GM18870 (cell line): Measurements from ENCODE around the gene GABRG3.

Experiments
- ATAC-seq: cut with Tn5 transposase; IDR thresholded peaks from one replicate; pipeline ENCODE4 v1.9.1; 2021; ENCODE audit warnings: moderate library complexity; ENCODE audit not compliant: unreplicated experiment

The GABRG3 gene

DNA sequence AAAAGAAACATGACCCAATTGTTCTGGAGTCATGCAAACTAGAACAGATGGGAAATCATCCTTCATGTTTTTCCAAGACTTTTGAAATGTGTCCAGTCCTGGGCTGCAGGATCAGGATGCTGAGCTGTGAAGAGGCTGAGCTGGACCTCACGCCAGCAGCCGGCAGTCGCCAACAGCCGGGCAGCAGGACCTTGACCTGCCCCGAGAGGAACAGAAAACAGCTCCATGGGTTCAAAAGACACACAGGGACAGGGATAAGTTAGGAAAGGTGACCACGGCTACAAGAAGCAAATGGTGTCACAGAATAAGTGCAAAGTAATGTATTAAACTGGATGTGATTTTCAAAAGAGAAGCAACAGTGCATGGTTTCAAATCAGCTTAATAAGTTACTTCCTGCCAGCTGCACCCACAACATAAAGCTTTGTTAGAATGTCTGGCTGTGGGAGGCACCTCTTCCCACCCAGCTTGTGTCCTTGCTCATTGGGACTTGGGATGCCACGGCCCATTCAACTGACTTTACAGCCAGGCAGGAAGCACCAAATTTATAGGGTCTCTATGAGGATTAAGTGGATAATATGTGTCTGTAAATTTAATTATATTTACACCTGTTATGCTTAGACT is 266.4 kb downstream of the GABRG3 start:
- no peak for ATAC-seq

DNA sequence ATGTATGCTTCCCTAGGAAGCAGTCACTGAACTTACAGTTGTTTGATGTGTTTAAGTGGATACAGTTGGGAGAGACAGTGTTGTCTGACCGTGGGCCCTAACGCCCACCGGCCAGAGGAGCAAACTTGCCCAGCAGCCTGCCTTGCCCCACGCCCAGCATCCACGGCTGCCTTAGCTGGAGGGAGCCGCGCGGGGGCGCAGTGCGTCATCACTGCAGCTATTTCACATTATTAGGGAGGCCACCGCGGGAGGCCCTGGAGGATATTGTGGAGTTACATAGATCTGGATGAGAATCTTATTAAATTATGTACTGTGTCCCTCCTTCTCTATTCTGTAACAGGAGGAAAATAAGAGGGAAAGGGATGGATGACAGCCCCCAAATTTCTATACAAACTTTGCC is 267.2 kb downstream of the GABRG3 start:
- ATAC-seq = no peak

DNA sequence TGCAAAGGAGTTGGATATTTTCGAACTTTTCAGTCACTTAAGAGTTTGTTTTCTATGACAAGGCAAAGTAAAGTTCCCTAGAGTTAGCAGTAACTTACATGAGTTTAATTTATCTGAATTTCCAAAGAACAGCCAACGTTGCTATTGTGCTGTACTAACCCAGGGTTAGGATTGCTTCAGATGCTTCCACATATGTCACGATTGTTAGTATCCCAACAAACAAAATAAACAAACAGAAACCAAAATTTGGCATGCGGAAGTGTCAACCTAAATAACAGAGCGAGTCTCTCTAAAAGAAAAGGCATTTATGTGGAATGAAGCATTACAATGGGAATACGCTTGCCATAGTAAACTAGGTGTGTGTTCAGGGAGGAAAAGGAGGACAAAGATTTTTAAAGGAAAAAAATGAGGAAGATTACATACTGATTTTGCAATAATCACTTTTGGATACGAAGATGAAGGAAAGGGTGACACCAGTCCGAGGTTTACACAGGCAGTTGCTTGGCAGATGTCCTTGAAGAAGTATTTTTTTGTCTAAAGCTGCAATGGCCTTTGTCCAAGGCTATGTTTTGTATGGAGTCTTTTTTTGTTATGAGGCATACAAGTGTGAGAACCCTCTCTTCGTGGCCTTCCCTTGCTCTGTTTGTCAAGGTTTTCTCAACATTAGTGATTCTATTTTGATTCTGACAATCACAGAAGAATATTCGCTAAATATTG is 267.9 kb downstream of the GABRG3 start:
- ATAC-seq = no peak

DNA sequence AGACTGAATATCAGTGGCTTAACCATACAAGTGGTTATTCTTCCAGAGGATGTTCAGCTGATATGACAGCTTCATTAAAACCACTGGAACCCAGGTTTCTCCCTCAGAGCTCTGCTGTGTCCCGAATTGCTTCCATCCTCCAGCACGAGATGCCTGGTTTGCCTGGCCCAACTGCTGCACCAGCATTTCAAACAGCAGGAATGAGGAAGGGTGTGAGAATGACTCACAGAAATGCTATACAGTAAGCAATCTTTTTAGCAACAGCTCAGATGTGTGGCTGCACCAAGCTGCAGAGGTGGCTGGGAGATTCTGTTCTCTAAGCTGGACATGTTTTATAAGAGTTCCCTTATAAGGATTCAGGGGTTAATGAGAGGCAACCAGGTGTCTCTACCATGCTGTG is 271.0 kb downstream of the GABRG3 start:
- no peak for ATAC-seq

DNA sequence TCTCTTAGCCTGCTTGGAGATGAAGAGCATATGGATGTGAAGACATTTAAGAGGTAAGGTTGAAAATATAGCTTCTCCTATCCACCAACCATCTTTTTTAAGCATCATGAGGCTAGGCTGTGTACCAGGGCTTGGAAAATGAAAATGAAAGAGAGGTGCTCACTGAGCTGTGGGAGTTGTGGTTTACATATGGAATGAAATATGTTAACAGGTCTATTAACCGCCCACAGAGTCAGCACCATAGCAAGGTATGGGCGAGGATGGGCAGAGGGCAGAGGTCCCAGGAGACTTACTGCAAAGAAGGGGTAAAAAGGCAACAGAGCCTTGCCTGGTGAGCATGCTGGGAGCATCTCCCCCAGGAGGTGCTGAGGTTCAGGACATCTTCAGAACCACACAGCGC is 273.1 kb downstream of the GABRG3 start:
- no peak for ATAC-seq

DNA sequence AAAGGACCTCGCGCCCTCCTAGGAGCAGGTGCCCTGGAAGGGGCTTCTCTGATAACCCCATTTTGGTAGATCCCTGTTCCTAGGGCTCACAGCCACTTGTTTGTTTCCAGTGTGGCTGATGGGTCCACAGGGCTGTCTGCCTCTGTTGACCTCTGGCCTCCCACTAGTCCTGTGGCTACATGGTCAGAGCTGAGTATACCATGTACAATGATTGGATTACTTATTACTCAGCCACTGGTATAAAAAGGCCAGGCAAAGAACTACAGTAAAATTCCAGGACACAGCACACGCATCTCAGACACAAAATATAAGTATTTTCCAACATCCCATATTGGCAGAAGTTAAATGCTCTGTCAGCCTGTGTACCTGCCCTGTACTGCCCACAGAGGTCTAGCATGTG is 277.3 kb downstream of the GABRG3 start:
- no peak for ATAC-seq

DNA sequence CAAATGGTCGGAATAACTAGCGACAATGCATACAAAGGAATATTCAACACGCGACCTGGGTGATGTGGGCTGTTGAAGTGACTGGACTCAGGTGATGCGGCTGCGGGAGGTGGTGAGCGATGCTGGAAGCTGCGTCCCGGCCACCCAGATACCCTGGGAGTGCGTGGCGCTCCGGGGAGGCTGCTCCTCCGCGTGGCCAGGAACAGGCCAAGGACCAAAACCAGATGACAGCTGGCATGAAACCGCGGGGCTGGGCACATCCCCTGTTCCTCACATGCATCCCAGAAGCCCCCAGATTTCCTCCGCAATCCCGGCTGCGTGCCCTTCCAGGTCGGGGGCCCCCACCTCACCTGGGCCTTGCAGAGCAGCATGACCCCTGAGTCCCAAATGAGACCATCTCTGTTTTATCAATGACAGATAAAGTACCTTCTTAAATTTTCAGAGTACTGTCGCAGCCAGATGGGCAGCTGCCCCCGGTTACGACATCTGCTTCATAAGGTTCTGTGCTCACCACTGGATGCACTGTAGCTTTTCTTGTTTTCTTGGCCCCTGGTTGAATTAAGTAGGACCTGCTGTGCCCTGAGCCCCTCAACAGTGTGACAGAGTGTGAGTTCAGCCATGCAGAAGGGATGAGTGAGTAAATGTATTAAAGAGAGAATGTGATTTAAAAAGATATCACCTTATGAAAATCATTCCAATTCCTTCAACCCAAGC is 278.2 kb downstream of the GABRG3 start:
- no peak for ATAC-seq

DNA sequence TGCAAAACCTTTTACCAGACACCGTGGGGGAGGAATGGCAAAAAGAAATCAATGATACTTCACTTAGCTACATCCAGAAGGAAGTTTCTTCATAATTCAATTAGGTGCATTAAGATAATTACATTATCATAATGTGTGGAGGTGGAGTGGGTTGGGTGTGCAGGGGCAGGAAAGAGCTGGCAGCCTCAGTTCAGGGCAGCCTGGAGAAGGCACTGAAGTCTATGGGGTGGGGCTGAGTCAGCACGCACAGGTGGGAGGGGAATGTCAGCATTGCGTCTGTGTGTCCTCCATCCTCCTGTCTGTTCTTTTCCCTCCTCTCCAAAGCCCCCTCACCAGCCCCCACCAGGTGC is 278.8 kb downstream of the GABRG3 start:
- no peak for ATAC-seq

DNA sequence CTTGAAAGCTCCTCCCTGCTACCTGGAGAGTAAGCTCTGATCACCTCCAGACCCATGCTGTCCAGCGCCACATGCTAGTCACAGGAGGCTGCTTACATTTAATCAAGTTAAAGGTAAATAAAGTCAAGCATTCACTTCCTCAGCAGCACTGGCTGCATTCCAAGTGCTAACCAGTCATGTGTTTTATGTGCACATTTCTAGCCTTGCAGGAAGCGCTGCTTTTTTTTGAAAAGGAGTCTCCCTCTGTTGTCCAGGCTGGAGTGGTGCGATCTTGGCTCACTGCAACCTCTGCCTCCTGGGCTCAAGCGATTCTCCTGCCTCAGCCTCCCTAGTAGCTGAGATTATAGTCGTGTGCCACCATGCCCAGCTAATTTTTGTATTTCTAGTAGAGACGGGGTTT is 279.2 kb downstream of the GABRG3 start:
- ATAC-seq = no peak

DNA sequence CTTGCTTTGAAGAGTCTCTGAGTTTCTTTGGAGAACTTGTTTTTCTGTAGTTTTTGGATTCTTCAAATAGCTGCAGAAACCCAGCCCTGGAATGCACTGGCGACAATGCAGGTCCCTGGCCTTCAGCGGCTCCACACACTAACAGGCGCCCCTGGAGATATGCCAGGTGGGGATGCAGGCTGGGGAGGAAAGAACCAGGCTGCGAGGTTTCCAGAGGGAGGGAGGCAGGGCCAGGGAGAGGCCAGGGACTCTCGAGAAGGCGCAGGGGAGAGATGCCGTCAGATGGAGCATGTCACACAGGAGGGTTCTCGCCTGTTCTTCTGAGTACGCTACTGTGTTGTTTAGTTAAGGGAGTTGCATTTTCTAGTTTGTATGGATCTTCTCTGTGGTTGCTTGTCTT is 283.1 kb downstream of the GABRG3 start:
- no peak for ATAC-seq

DNA sequence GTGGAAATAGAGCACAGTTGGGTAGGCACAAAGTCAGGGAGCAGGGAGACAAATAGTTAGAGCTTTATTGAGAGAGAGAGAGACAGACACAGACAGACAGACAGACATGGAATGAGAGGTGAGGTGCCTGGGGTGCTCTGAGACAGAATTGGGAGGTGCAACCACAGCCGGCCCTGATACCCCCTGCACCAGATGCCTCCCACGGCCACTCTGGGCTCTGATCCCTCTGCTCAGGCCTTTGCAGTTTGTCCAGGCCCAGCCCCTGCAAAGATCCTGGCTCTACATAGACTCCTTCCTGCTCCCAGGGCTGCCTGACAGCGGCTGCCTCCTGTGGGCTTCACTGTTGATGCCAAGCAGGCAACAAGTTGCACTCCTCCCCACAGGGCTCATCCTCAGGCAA is 283.8 kb downstream of the GABRG3 start:
- ATAC-seq = no peak

DNA sequence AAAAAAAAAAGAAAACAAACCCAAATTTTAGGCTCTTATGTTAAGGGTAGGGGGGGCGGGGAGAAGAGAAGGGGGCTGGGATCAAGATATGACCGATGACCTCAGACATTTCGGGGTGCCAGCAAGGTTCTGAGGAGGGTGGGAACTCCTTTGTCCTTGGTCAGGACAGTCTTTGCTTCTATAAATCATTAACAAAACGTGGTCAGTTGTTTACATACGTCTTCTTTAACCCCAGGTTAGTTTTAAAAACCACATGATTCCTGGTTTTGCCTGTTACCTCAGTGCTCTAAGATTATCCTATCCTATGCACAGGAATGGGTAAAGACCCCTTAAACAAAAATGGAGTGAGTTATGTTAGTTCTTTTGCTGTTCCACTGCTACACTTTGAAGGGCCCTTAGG is 285.5 kb downstream of the GABRG3 start:
- ATAC-seq = no peak

DNA sequence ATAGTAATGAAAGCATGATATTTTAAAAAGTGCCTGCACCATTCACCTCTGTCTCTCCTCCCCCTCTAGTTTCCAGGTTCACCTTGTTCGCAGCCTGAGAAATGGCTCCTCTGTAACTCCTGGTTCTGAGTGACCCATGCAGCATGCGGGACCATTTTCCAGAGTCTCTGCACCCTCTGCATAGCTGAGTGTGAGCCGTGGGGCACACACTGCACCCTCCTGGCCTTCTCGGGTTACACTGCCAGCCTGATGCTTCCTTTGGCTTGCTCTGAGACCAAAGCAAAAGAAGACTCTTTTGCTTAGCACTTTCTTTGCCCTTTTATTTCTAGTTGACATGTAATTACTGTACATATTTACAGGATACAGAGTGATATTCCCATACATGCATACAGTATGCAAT is 287.3 kb downstream of the GABRG3 start:
- ATAC-seq = no peak

DNA sequence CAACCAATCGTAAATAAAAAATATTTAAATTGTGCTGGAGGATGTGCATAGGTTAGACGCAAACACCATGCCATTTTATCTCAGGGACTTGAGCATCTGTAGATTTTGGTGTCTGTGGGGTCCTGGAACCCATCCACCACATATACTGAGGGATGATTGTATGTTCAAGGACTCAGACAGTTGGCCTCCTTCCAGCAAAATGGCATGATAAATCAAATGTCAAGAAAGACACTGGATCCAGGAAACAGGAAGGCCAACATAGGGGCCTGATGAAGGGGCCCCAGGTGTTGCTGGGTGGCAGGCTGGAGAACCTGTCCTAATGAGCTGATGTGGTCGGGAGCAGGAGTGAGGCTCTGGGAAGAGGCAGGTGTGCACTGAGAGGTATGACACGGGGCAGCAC is 289.5 kb downstream of the GABRG3 start:
- ATAC-seq = no peak

DNA sequence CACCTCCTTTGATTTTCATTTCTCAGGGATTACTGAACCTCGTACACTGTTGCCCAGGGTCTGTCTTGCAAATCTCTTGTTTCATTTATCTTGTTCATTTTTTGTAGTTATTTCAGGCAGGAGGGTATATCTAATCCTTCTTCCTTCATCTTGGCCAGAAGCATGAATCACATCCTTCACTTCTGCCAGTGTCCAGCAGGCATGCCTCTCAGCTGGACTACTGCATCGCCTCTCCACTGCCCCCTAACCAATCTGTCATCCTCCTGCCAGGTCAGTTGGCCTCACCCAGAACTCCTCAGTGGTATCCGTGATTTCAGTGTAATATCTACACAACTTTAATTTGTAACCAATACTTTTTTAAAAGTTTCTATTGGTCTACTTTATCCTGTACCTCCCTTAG is 297.9 kb downstream of the GABRG3 start:
- no peak for ATAC-seq

DNA sequence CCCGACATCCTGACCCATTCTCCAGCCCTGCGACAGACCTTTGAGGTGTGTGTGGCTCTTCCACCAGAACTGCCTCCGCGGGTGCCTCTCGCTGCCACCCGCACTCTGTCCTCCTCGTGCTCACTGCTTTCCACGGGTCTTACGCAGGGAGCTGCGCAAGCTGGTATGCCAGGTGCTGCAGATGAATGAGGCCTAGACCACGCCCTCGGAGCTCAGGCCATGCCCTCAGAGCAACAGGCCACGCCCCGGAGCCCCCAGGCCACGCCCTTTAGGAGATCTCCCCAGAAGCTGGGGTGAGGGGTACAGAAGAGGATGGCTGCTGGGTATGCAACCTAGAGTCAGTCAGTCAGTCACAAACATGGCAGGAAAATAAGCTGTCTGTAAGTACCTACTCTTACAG is 300.3 kb downstream of the GABRG3 start:
- no peak for ATAC-seq

DNA sequence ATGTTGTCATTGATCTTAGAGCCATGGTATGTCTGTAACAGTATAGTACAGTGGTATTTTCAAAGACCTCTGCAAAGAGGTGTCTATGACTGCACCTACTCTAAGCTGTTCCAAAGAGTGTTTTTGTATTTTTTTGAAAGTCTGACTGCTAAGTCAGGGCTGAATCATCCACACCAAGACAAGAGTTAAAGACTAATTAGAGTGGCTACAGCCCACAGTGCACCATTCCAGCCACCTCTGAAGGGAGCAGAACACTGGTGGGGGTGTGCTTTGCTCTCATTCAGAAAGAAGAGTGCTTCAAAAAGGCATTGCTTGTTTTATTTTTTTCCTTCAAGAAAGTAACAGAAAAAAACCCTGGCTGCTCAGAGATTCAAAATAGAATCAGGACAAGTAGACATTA is 301.4 kb downstream of the GABRG3 start:
- ATAC-seq = no peak

DNA sequence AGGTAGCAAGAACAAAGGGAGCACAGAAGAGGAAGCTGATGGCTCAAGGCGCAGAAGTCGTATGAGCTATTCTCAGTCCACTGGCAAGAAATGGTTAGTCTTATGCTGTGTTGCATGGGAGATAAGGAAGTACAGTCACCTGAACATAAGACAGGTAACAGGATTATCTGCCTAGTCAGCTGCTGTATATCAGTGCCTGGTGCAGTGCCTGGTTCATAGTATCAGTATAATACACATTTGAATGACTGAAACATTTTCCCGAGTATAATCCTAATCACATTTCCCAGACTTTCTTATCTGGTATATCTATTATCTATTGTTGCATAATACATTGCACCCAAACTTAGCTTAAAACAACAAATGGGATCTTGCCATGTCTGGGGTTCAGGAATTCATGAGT is 302.5 kb downstream of the GABRG3 start:
- no peak for ATAC-seq

DNA sequence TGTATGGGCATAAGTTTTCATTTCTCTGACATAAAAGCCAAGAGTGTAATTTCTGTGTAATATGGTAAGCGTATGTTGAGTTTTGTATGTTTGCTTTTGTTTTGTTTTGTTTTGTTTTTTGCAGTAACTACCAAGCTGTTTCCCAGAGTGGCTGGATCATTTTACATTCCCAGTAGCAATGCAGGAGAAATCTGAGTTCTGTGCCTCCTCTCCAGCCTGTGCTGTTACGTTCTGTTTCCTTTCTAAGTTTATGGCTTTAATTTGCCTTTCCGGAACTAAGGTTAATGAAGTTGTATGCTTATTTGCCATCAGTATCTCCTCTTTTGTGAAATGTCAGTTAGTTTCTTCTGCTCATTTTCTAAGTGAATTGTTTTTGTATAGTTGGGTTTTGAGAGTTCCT is 307.8 kb downstream of the GABRG3 start:
- ATAC-seq = no peak

DNA sequence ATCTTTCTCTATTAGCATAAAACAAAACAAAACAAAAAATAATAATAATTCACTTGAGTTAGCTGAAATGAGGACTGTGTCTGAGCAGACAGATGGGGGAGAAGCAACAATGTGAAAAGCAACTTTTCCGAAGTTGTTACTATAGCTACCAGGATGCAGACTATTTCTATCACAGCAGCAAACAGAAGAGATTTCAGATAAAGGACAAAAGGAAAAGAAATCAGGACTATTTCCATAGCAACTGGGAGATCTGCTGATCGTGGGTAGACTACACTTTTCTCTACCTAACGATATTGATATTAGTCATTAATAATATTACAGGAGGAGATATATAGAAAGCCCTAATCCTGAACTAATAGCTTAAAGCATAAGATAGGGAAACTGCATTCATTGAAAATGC is 321.7 kb downstream of the GABRG3 start:
- ATAC-seq = no peak

DNA sequence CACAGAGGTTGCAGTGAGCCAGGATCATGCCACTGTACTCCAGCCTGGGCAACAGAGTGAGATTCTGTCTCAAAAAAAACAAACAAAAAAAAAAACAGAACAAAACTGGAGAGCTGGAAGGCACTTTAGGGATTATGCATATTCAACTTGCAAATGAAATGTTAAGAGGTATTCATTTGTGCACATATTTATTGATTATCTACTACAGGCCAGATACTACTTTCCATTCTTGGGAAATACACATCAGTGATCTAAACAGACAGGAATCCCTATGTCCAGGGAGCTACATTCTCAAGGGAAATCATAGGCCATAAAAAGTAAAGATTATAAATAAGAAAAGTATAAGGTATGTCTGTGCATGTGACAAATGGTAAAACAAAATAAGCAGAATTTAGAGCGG is 322.6 kb downstream of the GABRG3 start:
- no peak for ATAC-seq

DNA sequence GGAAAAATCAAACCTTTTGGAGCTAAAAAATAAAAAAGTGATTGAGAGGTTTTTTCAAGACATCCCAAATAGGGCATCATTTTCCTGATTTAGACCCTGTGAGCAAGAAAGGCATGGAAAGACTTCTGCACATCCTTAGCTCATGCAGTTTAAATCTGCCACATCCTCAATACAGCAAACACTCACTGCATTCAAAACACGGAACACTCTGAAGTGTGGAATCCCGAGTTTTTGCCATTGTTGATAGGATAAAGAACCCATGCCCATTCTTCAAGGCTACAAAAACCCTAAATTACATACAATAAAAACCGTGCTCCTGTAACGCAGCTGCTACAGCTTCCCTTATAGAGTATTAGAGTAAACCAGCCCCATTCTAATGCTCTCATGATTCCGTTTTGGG is 346.8 kb downstream of the GABRG3 start:
- no peak for ATAC-seq

DNA sequence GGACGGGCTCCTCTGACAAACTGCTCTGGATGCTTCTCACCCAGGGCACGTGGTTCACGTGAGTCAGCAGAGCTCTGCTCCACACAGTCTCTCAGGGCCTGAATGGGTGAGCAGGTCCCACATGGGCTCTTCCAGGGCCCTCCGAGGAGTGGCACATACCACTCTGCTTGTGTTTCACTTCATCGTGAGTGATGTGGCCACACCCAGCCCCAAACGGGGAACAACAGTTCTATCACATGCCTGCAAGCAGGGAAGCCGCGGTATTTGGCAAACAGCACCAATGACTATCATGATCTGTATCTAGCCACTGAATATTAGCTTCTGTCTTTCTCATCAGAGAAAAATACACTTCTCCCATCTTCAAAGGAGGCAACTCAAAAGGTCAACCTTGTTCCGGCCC is 352.8 kb downstream of the GABRG3 start:
- ATAC-seq = no peak
